ENCODE data around the gene SNAPC2.
"Not testable (repeated sequence)": the region's sequence is repeated elsewhere in the genome, so short reads cannot be mapped to it uniquely, and the experiment has no call there.

Gene SNAPC2

DNA sequence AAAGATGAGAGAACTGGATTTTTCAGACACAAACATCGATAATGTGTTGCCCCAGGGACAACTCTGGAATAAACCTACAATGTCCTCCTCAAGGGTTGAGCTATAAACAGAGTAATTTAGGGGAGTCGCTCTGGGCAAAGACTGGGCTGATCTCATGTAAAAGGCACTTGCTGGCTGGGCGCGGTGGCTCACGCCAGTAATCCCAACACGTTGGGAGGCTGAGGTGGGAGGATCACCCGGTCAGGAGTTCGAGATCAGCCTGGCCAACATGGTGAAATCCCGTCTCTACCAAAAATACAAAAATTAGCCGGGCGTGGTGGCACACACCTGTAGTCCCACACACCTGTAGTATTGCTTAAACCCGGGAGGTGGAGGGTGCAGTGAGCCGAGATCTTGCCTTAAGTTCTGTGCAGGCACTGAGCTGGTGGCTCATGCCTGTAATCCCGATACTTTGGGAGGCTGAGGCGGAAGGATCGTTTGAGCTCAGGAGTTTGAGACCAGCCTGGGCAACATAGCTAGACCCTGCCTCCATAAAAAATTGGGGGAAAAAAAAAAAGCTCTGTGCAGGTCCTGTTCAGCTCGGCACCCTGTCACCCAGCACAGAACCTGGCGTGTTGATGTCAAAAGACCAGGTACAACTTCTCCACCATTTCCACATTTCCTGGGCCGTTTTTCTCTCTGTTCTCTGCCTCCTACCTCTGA lies 21.9 kb downstream of the SNAPC2 start:
- DNase-seq (ENCODE audit: low spot score in 2 of 2) (no peak), ATAC-seq (ENCODE audit: low read depth) (no peak)
- Mint-ChIP-seq H3K9me3 (no peaks in the 10 kb centered on the region), H3K27ac (no peak overlapping the region), H3K4me3 (peak overlapping the region; percentile 11), H3K27me3 (no peaks in the 10 kb centered on the region), H3K36me3 (peaks cover 9% of the 10 kb centered on the region), H3K4me1 (peaks cover 14% of the 10 kb centered on the region)

DNA sequence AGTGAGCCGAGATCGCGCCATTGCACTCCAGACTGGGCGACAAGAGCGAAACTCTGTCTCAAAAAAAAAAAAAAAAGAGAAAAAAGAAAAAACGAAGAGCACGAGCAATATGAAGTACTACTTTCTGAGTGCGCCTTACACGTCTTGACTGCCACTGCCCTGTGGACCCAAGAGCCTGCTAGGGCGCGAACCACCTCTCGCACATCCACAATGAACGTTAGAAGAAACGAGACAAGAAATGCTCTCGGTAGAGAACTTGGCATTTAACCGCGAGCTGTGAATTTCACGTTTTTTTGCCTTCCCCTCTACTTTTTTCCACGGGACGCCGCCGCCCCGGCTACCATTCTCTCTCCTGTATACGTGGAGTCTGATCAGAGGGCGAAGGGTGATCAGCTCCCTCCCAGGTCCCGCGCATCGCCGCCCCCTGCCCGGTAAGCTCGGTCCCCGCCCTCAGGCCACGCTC lies 22.9 kb downstream of the SNAPC2 start:
- ATAC-seq (ENCODE audit: low read depth) = peak; percentile 6
- Mint-ChIP-seq H3K4me1 (peaks cover 14% of the 10 kb centered on the region), H3K27me3 (no peaks in the 10 kb centered on the region), H3K27ac (peak overlapping the region; percentile 98), H3K9me3 (no peaks in the 10 kb centered on the region), H3K4me3 (peak overlapping the region; percentile 92), H3K36me3 (peaks cover 9% of the 10 kb centered on the region)
- DNase-seq (ENCODE audit: low spot score in 2 of 2) = no peak

DNA sequence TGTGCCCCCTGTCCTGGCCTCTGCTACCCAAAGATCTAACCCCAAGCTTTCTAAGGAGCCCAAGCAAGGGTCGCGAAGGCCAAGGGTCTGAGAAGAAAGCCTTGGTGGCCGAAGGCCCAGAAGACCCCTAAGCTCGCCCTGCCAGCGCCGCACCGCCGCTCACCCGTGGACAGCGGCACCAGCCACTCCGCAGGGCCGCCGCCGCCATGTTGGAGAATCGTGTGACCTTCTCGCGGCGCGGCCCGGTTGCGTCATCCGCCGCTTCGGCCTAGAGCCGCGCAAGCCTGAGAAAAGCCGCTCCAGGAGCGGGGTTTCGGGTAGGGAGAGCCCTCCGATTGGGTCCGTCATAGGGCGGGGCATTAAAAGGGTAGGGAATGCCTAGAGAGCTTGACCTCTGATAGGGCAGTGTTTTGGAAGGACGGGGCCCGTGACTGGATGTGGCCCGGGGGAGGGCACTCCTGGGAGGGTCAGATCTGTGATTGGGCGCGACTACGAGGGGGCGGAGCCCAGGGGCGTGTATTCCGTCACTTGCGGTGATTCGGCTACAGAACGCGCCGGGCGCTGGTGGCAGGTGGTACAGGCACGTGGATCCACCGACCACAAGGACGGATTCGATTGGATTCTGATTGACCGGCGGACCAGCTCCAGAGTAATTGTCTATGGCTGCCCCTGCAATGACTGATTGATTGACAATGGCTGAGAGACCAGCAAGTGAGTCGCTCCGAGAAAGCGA lies 23.5 kb downstream of the SNAPC2 start, which contains the start of gene TIMM44:
TIMM44 (minus strand) TSS at position 223 of the 733 bp plus-strand sequence; CDS start at position 208, 15 bp downstream.
- H3K9me3 Mint-ChIP-seq = no peaks in the 10 kb centered on the region
- ATAC-seq (ENCODE audit: low read depth) (peak; percentile 89), DNase-seq (ENCODE audit: low spot score in 2 of 2) (peak; percentile 96 to 98)
- no peaks in the 10 kb centered on the region for H3K27me3 Mint-ChIP-seq
- peaks cover 9% of the 10 kb centered on the region for H3K36me3 Mint-ChIP-seq
- H3K27ac Mint-ChIP-seq = peak within 1 kb of the TSS; percentile 98
- peak within 1 kb of the TSS; percentile 92 for H3K4me3 Mint-ChIP-seq
- H3K4me1 Mint-ChIP-seq = peaks cover 14% of the 10 kb centered on the region

DNA sequence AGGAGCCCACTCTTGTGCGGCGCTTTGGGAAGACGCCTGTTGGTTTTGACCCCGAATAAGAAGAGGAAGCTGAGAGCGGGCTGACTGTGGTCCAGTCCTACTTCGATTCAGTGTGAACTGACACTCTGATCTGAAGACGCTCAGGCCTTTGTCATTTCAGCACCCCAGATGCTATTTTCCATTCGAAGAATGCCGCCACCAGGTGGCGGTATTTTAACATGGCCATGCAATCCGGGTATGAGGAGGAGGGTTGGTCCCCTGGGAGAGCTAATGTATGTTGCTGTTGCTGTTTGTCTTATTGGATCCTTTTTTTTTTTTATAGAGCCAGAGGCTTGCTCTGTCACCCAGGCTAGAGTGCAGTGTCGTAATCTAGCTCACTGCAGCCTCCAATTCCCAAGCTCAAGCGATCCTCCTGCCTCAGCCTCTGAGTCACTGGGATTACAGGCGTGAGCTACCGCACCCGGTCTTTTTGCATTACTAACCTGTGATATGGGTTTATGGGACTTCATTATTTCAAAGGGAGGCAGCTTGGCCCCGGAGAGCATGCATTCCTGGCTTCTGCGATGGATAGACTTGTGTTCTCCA lies 24.1 kb downstream of the SNAPC2 start:
- Mint-ChIP-seq H3K4me3 (peak overlapping the region; percentile 92), H3K27me3 (no peaks in the 10 kb centered on the region), H3K9me3 (no peaks in the 10 kb centered on the region), H3K4me1 (peaks cover 14% of the 10 kb centered on the region), H3K27ac (peak overlapping the region; percentile 98), H3K36me3 (peaks cover 5% of the 10 kb centered on the region)
- ATAC-seq (ENCODE audit: low read depth) (peak; percentile 33), DNase-seq (ENCODE audit: low spot score in 2 of 2) (peak; percentile 78 to 83)

DNA sequence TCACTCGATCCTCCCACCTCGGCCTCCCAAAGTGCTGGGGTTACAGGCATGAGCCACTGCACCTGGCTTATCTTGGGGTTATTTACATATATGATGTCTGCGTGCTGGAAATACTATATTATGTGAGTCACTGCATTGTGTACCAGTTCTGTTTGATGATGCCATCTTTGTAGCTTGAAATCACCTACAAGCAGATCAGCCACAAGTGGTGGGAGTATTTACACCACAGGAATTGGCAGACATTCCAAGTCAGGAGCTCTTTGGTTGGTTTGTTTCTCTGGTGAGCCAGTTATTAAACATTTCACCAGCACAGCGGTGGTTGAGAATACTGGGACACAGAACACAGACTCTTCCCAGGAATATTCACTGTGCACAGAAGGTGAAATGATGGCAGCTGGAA lies 27.8 kb downstream of the SNAPC2 start:
- H3K36me3 Mint-ChIP-seq = no peaks in the 10 kb centered on the region
- H3K4me1 Mint-ChIP-seq = peaks cover 7% of the 10 kb centered on the region
- no peak overlapping the region for H3K4me3 Mint-ChIP-seq
- ATAC-seq (ENCODE audit: low read depth) (no peak), DNase-seq (ENCODE audit: low spot score in 2 of 2) (no peak)
- no peaks in the 10 kb centered on the region for H3K9me3 Mint-ChIP-seq
- H3K27me3 Mint-ChIP-seq = no peaks in the 10 kb centered on the region
- H3K27ac Mint-ChIP-seq = no peak overlapping the region

DNA sequence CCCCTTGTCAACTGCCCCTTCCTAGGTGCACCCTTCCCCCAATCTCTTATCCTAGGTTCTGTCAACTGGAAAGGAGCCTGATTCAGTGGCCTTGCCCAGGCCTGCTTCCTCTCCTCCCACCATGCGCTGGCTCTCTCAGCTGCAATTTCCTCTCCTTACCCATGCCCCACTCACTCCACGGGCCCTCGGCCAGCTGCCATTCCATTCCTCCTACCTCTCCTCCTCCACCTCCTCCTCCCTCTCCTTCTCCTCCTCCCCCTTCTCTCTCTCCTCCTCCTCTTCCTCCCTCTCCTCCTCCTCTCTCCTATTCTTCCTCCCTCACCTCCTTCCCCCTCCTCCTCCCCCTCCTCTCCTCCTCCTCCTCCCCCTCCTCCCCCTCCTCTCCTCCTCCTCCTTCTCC lies 32.9 kb downstream of the SNAPC2 start:
- no peak overlapping the region for H3K4me3 Mint-ChIP-seq
- no peak for ATAC-seq (ENCODE audit: low read depth)
- no peak overlapping the region for H3K27ac Mint-ChIP-seq
- H3K4me1 Mint-ChIP-seq = peaks cover 2% of the 10 kb centered on the region
- peaks cover 2% of the 10 kb centered on the region for H3K36me3 Mint-ChIP-seq
- H3K9me3 Mint-ChIP-seq = no peaks in the 10 kb centered on the region
- DNase-seq (ENCODE audit: low spot score in 2 of 2) = no peak
- no peaks in the 10 kb centered on the region for H3K27me3 Mint-ChIP-seq

DNA sequence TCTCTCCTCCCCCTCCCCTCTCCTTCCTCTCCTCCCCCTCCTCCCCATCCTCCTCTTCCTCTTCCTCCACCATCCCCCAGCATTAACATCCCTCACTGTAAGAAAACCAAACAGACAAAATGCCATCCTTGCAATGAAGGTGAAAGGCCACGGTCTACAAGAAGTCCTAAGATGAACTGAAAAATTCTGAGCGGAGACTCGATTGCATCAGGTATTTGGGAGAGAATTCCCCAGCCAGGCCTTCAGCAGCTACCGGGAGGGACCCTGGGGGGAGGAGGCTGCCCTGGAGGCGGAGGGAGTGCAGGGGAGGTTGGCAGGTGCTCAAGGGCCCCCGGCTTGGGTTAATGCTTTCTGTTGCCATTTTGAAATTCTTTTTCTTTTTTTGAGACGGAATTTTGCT lies 33.4 kb downstream of the SNAPC2 start:
- Mint-ChIP-seq H3K9me3 (no peaks in the 10 kb centered on the region), H3K27me3 (no peaks in the 10 kb centered on the region), H3K4me3 (no peak overlapping the region), H3K4me1 (peaks cover 2% of the 10 kb centered on the region), H3K27ac (no peak overlapping the region), H3K36me3 (peaks cover 2% of the 10 kb centered on the region)
- ATAC-seq (ENCODE audit: low read depth) = no peak
- no peak for DNase-seq (ENCODE audit: low spot score in 2 of 2)

DNA sequence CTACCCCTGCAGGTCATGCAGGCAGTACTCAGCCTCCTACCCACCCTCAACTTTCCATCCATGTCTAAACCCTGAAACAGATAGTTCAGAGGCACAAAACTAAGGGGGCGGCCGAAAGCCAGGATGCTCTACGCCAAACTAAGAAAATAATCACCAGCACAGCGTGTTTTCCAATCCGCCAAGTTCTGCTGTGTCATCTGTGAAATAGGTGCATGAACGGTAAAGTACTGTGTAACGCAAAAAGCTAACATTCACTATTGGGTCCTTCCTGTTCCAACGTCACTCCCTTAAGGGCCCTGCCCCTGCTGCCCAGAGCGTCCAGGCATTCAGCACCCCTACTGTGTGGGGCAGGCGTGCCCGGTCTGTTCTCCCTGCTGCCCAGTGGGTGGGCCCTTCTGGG lies 35.6 kb downstream of the SNAPC2 start:
- Mint-ChIP-seq H3K4me1 (peaks cover 2% of the 10 kb centered on the region), H3K36me3 (peaks cover 2% of the 10 kb centered on the region), H3K27me3 (no peaks in the 10 kb centered on the region), H3K9me3 (no peaks in the 10 kb centered on the region), H3K4me3 (no peak overlapping the region), H3K27ac (no peak overlapping the region)
- ATAC-seq (ENCODE audit: low read depth) = no peak
- DNase-seq (ENCODE audit: low spot score in 2 of 2) = no peak

DNA sequence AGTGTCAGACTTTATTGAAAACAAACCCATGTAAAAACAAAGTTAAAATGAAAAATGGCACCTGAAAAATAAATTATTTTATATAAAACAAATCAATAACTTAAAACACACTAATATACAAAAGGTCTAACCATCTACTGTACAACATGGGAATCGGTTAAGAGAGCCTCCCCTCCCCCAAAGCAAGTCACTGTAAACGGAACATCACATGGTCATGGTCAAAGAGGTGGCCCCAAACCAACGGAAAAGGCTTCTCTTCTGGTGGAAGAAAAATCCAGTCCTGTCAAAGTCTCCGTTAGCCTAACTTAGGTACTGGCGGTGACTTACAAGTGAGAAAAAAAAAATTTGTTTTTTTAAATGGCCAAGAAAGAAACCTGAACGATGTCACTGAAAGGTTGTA lies 39.1 kb downstream of the SNAPC2 start:
- H3K27me3 Mint-ChIP-seq = no peaks in the 10 kb centered on the region
- no peak overlapping the region for H3K27ac Mint-ChIP-seq
- no peaks in the 10 kb centered on the region for H3K9me3 Mint-ChIP-seq
- no peak overlapping the region for H3K4me3 Mint-ChIP-seq
- ATAC-seq (ENCODE audit: low read depth) (no peak), DNase-seq (ENCODE audit: low spot score in 2 of 2) (no peak)
- peaks cover 9% of the 10 kb centered on the region for H3K36me3 Mint-ChIP-seq
- no peaks in the 10 kb centered on the region for H3K4me1 Mint-ChIP-seq

DNA sequence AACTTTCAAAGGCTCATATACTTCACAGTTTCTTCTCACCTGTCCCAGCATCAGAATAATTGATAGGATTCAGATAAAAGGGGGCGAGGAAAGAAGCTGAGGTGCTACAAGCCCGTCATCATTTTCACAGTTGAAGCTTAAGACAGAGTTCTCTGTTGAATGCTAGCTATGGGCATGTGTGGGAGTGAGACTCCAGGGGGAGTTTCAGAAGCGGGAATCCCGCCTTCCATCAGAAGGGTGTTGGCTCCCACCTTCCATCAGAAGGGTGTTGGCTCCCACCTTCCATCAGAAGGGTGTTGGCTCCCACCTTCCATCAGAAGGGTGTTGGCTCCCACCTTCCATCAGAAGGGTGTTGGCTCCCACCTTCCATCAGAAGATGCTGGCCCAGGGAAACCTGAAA lies 40.9 kb downstream of the SNAPC2 start:
- not testable (repeated sequence) for H3K27ac Mint-ChIP-seq; H3K9me3 Mint-ChIP-seq; DNase-seq (ENCODE audit: low spot score in 2 of 2); ATAC-seq (ENCODE audit: low read depth); H3K4me3 Mint-ChIP-seq; H3K27me3 Mint-ChIP-seq; H3K4me1 Mint-ChIP-seq
- peaks cover 14% of the 10 kb centered on the region for H3K36me3 Mint-ChIP-seq

DNA sequence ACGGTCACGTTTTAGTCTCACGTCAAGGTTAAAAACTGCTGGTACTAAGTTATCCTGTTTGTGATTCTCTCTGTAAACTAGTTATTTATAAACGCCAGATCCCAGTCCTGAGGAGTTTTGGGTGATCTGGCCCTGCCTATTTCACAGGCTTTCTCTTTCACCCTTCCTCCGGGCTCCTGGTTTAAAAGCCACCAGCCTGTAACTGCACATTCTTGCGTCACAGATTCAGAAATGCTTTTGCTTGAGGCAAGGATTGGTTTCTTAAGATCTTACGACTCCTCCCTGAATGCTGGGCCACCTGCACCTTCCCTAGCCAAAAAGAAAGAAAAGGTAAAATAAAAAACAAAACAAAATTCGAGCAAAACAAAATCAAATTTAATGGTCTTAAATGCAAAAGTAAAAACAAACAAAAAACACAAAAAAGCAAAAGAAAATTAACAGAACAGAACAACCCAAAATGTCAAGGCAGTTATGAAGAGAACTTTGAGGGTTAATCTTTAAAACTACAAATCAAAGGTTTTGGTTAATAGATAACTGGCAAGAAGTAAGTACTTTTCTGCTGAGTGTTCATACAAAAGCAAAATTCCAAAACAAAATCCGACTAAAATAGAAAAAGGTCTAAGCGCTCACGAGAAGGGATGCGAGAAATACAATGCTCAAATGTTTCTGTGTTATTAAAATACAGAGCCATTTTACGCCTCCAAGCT lies 41.9 kb downstream of the SNAPC2 start:
- no peak overlapping the region for H3K27ac Mint-ChIP-seq
- H3K36me3 Mint-ChIP-seq = peaks cover 17% of the 10 kb centered on the region
- H3K4me1 Mint-ChIP-seq = no peaks in the 10 kb centered on the region
- H3K27me3 Mint-ChIP-seq = no peaks in the 10 kb centered on the region
- DNase-seq (ENCODE audit: low spot score in 2 of 2) (no peak), ATAC-seq (ENCODE audit: low read depth) (no peak)
- H3K4me3 Mint-ChIP-seq = no peak overlapping the region
- no peaks in the 10 kb centered on the region for H3K9me3 Mint-ChIP-seq

DNA sequence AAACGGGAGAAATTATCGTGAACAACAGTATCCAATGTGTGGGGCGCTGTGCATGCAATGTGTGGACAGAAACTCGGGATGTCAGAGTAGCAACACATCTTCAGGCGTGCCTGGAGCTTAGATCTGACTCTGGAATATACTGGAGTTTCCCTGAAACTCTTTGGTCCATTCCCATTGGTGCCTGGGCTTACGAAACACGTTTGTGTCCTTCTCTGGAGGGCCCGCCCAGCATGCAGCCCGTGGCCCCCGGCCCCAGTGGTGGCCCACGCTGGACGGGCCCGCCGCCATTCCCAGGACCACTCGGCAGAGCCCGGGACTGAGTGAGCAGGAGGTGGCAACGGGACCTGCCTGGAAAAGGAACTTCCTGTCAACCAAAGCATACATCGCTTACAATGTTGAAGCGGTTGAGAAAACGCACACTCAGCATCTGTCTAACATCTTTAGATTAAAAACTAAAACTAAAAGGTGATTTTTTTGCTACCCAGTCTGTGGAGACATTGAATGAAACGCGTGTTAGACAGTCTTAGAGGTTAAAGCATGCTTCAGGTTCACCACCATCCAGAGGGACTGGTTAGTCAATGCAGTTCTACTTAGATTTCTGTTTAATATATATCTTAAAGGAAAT lies 42.6 kb downstream of the SNAPC2 start:
- H3K36me3 Mint-ChIP-seq = peaks cover 20% of the 10 kb centered on the region
- no peaks in the 10 kb centered on the region for H3K4me1 Mint-ChIP-seq
- ATAC-seq (ENCODE audit: low read depth) = no peak
- H3K27ac Mint-ChIP-seq = no peak overlapping the region
- H3K27me3 Mint-ChIP-seq = no peaks in the 10 kb centered on the region
- no peak for DNase-seq (ENCODE audit: low spot score in 2 of 2)
- no peaks in the 10 kb centered on the region for H3K9me3 Mint-ChIP-seq
- H3K4me3 Mint-ChIP-seq = no peak overlapping the region

DNA sequence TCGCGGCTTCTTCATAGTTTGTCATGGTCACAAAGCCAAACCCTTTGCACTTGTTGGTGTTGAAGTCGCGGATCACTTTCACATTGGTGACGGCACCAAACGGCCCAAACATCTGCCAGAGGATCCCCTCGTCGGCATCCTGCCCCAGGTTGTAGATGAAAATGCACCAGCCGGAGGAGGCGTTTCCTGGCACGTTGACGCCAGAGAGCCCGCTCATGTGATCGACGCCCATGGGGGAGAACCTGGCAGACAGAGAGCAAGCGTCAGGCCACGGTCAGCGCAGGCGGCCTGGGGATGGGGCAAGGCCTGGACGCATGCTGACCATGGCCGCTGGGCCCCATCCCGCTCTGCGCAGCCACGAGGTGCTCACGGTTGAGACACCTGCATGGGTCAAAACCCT lies 43.4 kb downstream of the SNAPC2 start:
- Mint-ChIP-seq H3K36me3 (peaks cover 20% of the 10 kb centered on the region), H3K9me3 (no peaks in the 10 kb centered on the region), H3K27ac (no peak overlapping the region), H3K4me1 (no peaks in the 10 kb centered on the region), H3K4me3 (no peak overlapping the region), H3K27me3 (no peaks in the 10 kb centered on the region)
- DNase-seq (ENCODE audit: low spot score in 2 of 2) (no peak), ATAC-seq (ENCODE audit: low read depth) (no peak)
